Ishikawa (cell line): Measurements from ENCODE around the gene SGMS1.

Experiments used
- CEBPB ChIP-seq: IDR thresholded peaks from 2 replicates; pipeline ENCODE4 v1.6.1; 2012
- RAD21 ChIP-seq: IDR thresholded peaks from 2 replicates; pipeline ENCODE4 v1.6.1; 2012; ENCODE audit warnings: low read depth
- TAF1 ChIP-seq: IDR thresholded peaks from 2 replicates; pipeline ENCODE4 v1.6.1; 2012; ENCODE audit warnings: low read depth, mild to moderate bottlenecking

- no peak for TF ChIP-seq TAF1
- TF ChIP-seq RAD21, result peak; percentile 70
- no peak for TF ChIP-seq CEBPB
These were observed 202.6 kb downstream of the SGMS1 start for GRCh38 chr10:50421026-50421719.
